K562 (cell line): Measurements from ENCODE around the gene CAMSAP3. TPM values are rescaled to one million over a fixed set of nuclear protein-coding genes. Genes with fewer than 3 reads are reported as not detected.

Experiments
- CCAR2 ChIP-seq: fragments of 200-400 bp; formaldehyde crosslinking; IDR thresholded peaks from 2 replicates; pipeline ENCODE4 v1.6.1; 2017; ENCODE audit warnings: mild to moderate bottlenecking, low read depth, low read length
- CREB1 ChIP-seq, 2 experiments: sonication (generic) in 1 of 2; formaldehyde crosslinking in 1 of 2; IDR thresholded peaks; 2 replicates each; pipeline versions ENCODE4 v1.6.1 to v1.8.0; 2012 to 2022; ENCODE audit warnings: inconsistent platforms in 1 of 2, mild to moderate bottlenecking in 1 of 2, missing genetic modification reagents in 1 of 2, moderate library complexity in 1 of 2
- FOXA1 ChIP-seq: fragments of 450-650 bp; IDR thresholded peaks from 2 replicates; pipeline ENCODE4 v1.6.1; 2016; ENCODE audit warnings: mild to moderate bottlenecking, borderline replicate concordance
- HNRNPL ChIP-seq: fragments of 200-400 bp; formaldehyde crosslinking; IDR thresholded peaks from 2 replicates; pipeline ENCODE4 v1.6.1; 2017; ENCODE audit warnings: low read depth, mild to moderate bottlenecking, low read length
- MTF1 ChIP-seq: fragments of 250-450 bp; sonication (Bioruptor Pico); IDR thresholded peaks from 2 replicates; pipeline ENCODE4 v1.9.0; 2021; ENCODE audit warnings: moderate library complexity, mild to moderate bottlenecking, inconsistent platforms, borderline replicate concordance
- NCOA6 ChIP-seq: fragments of 450-650 bp; IDR thresholded peaks from 2 replicates; pipeline ENCODE4 v1.6.1; 2017; ENCODE audit warnings: mild to moderate bottlenecking
- NR4A1 ChIP-seq, 2 experiments: fragments of 250-450 bp in 1 of 2; fragments of 450-650 bp in 1 of 2; sonication (Bioruptor Pico) in 1 of 2; IDR thresholded peaks; 2 replicates each; pipeline versions ENCODE4 v1.4.0 to v1.6.1; 2016 to 2020; ENCODE audit warnings: mild to moderate bottlenecking in 2 of 2, missing compliant biosample characterization in 1 of 2, missing genetic modification characterization in 1 of 2, moderate library complexity in 1 of 2
- PHB2 ChIP-seq: fragments of 450-650 bp; IDR thresholded peaks from 2 replicates; pipeline ENCODE4 v1.6.1; 2017; ENCODE audit warnings: low read depth
- PHF8 ChIP-seq: fragments of 200-600 bp; sonication (generic); IDR thresholded peaks from 2 replicates; pipeline ENCODE4 v1.6.1; 2012; ENCODE audit warnings: mixed run types, mild to moderate bottlenecking, inconsistent platforms, low read length, moderate library complexity, borderline replicate concordance
- PML ChIP-seq: IDR thresholded peaks from 2 replicates; pipeline ENCODE4 v1.6.1; 2012; ENCODE audit warnings: low read length, inconsistent platforms
- SETDB1 ChIP-seq: IDR thresholded peaks from one replicate; pipeline ENCODE4 v1.6.1; 2012; ENCODE audit warnings: low read length, control low read depth, inconsistent platforms
- WHSC1 ChIP-seq: IDR thresholded peaks from one replicate; pipeline ENCODE4 v1.6.1; 2012; ENCODE audit warnings: low read length, control low read depth, inconsistent platforms
- YBX1 ChIP-seq: fragments of 450-650 bp; IDR thresholded peaks from 2 replicates; pipeline ENCODE4 v1.7.1; 2016; ENCODE audit warnings: mild to moderate bottlenecking
- ZNF318 ChIP-seq, 2 experiments: fragments of 450-650 bp; IDR thresholded peaks; 2 replicates each; pipeline ENCODE4 v1.6.1; 2016; ENCODE audit warnings: mild to moderate bottlenecking in 2 of 2, borderline replicate concordance in 1 of 2, low read depth in 1 of 2, moderate library complexity in 1 of 2
- ZSCAN29 ChIP-seq: fragments of 450-650 bp; IDR thresholded peaks from 2 replicates; pipeline ENCODE4 v1.6.1; 2017
- polyA plus RNA-seq, 8 experiments: library from polyadenylated mRNA; depleted of rRNA in 4 of 8; stranded (reverse) in 5 of 8; unstranded in 3 of 8; fragments of >200 nt; fragmentation: Nextera tagmentation in 2 of 8; fragmentation: Illumina TruSeq in 1 of 8; extraction: Ambion mirVana in 2 of 8; extraction: Trizol in 1 of 8; gene quantifications; 2 replicates each; pipeline versions ENCODE4 v1.2.1 to v1.2.3, GENCODE V29; 2011 to 2014; ENCODE audit warnings: inconsistent platforms in 1 of 8, missing spikeins in 1 of 8
- total RNA-seq, 7 experiments: library from RNA; depleted of rRNA in 6 of 7; stranded (reverse); fragments of >200 nt in 6 of 7; fragmentation: Illumina TruSeq in 2 of 7; extraction: Trizol in 2 of 7; gene quantifications; 2 replicates each; pipeline versions ENCODE4 v1.2.1 to v1.2.3, GENCODE V29; 2011 to 2021; ENCODE audit warnings: low replicate concordance in 1 of 7
- TF ChIP-seq, protein P1 (sequence below): fragments of 250-450 bp; sonication (Bioruptor Pico); IDR thresholded peaks from 2 replicates; pipeline ENCODE4 v1.5.0; 2020; ENCODE audit warnings: mild to moderate bottlenecking
- TF ChIP-seq, protein P2 (sequence below), 2 experiments: fragments of 450-650 bp; conservative IDR thresholded peaks; 2 replicates each; pipeline ENCODE4 v1.6.1; 2017; ENCODE audit warnings: mild to moderate bottlenecking in 2 of 2, moderate library complexity in 2 of 2

The CAMSAP3 gene
- total and polyA plus RNA-seq, 9 of the 15 experiments (the other 6 are each of a cell fraction or from before 2014, with no cell fraction given) = 0.01 to 0.89 (median 0.22) TPM; not detected in 1

DNA sequence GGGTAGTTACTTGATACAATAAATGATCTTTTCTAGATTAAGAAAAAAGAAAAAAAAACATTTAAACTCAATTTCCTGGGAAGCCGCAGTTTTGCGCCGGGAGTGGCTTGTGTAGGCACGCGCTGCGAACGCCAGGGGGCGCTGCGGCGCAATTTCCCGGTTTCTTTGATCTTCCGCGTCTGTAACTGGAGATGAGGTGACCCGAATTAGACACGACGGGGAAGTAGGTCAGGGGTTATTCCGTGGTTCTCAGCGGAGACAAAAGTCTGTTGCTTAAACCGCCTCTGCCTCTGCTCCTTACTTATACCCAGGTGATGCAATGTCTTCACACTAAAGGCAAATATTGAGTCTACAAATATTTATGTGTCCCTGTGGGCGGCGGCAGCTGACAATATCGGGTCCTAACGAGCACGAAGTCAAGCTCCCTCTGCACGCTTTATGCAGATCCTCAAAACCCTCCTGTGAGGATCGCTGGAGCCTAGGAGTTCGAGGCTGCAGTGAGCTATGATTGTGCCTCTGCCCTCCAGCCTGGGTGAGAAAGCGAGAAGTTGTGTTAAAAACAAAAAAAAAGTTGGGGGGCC lies 56.5 kb downstream of the CAMSAP3 start (continued):
- TF ChIP-seq ZNF318 (IDR thresholded peaks at IDR 0.05; ENCODE audit: borderline replicate concordance in 1 of 2, low read depth in 1 of 2) (0 out of 4 replicates have a peak, but pooled peaks of 1 of the 2 experiments have one; percentile 36), HNRNPL (no peak), NR4A1 (CRISPR knock-in tag; IDR thresholded peaks at IDR 0.05) (no peak), NR4A1 (tag; IDR thresholded peaks at IDR 0.05) (peak; percentile 62; the same call in 1 of the 2 replicates), NCOA6 (no peak), YBX1 (no peak), PML (no peak), FOXA1 (no peak), PHB2 (no peak), WHSC1 (no peak), PHF8 (peak; percentile 25; the same call in 1 of the 2 replicates), MTF1 (no peak), ZSCAN29 (peak; percentile 94), CREB1 (IDR thresholded peaks at IDR 0.05) (no peak), CREB1 (CRISPR knock-in tag; IDR thresholded peaks at IDR 0.05) (peak; percentile 38; the same call in 1 of the 2 replicates), SETDB1 (no peak), CCAR2 (no peak)
- TF ChIP-seq, protein P1, sequence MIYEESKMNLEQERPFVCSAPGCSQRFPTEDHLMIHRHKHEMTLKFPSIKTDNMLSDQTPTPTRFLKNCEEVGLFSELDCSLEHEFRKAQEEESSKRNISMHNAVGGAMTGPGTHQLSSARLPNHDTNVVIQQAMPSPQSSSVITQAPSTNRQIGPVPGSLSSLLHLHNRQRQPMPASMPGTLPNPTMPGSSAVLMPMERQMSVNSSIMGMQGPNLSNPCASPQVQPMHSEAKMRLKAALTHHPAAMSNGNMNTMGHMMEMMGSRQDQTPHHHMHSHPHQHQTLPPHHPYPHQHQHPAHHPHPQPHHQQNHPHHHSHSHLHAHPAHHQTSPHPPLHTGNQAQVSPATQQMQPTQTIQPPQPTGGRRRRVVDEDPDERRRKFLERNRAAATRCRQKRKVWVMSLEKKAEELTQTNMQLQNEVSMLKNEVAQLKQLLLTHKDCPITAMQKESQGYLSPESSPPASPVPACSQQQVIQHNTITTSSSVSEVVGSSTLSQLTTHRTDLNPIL (CRISPR knock-in tag) = no peak
- TF ChIP-seq, protein P2, sequence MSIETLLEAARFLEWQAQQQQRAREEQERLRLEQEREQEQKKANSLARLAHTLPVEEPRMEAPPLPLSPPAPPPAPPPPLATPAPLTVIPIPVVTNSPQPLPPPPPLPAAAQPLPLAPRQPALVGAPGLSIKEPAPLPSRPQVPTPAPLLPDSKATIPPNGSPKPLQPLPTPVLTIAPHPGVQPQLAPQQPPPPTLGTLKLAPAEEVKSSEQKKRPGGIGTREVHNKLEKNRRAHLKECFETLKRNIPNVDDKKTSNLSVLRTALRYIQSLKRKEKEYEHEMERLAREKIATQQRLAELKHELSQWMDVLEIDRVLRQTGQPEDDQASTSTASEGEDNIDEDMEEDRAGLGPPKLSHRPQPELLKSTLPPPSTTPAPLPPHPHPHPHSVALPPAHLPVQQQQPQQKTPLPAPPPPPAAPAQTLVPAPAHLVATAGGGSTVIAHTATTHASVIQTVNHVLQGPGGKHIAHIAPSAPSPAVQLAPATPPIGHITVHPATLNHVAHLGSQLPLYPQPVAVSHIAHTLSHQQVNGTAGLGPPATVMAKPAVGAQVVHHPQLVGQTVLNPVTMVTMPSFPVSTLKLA (conservative IDR thresholded peaks at IDR 0.05) = peak; percentile 47 to 60; a peak in 2 of 4 replicates
